Epithelial cell of proximal tubule (primary cell): ENCODE data around the gene OLIG1. TPM values are rescaled to one million over a fixed set of nuclear protein-coding genes. Genes with fewer than 3 reads are reported as not detected.

ENCODE experiments used
- DNase-seq: peaks from one replicate; pipeline ENCODE4 v3.0.0-alpha.2; 2011; ENCODE audit warnings: low read depth
- H3K4me3 ChIP-seq: 2 replicates; pipeline ENCODE4 v1.5.1; 2011; ENCODE audit warnings: low read depth, mild to moderate bottlenecking, low read length
- total RNA-seq: library from RNA; depleted of rRNA; stranded (reverse); fragments of >200 nt; gene quantifications from 2 replicates; pipeline ENCODE4 v1.2.3, GENCODE V29; 2015
- TF ChIP-seq, protein P1 (sequence below): conservative IDR thresholded peaks from 2 replicates; pipeline ENCODE4 v1.5.1; 2012; ENCODE audit warnings: low read depth, mild to moderate bottlenecking, low read length

Gene OLIG1
- total RNA-seq, 1 donor from 2014 or later: not detected

DNA sequence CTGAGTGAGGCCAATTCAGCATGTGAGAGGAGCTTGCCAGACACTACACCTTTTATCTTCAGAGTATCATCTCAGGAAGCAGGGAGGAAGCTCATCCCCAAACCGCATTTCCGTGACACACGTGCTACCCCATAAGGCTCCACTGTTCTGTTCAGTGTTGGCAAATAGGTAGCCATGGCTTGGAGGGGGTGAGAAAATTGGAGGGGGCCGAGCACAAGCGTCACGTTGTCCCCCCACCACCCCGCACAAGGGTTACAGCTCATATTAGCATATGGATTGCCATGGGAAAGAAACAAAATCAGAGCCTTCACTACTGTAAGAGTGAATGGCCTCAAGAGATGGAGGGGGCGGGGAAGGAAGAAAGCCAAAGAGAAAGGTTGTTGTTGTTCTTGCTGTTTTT lies 46.7 kb downstream of the OLIG1 start:
- no peak for DNase-seq
- TF ChIP-seq, protein P1, sequence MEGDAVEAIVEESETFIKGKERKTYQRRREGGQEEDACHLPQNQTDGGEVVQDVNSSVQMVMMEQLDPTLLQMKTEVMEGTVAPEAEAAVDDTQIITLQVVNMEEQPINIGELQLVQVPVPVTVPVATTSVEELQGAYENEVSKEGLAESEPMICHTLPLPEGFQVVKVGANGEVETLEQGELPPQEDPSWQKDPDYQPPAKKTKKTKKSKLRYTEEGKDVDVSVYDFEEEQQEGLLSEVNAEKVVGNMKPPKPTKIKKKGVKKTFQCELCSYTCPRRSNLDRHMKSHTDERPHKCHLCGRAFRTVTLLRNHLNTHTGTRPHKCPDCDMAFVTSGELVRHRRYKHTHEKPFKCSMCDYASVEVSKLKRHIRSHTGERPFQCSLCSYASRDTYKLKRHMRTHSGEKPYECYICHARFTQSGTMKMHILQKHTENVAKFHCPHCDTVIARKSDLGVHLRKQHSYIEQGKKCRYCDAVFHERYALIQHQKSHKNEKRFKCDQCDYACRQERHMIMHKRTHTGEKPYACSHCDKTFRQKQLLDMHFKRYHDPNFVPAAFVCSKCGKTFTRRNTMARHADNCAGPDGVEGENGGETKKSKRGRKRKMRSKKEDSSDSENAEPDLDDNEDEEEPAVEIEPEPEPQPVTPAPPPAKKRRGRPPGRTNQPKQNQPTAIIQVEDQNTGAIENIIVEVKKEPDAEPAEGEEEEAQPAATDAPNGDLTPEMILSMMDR: no peak
- H3K4me3 ChIP-seq: no peak overlapping the region

- H3K4me3 ChIP-seq: no peak overlapping the region
- TF ChIP-seq, protein P1: no peak
- no peak for DNase-seq
Observed at GRCh38 chr21:33117101-33117888, 47.4 kb downstream of the OLIG1 start.

Other genes starting within 250 kb of the OLIG1 start
- gene OLIG2, start 44.2 kb upstream of the OLIG1 start, total RNA-seq: not detected in 2 replicates
- 4.7 and 7.0 TPM in 2 replicates for gene IFNAR2, start 159.8 kb downstream of the OLIG1 start, total RNA-seq
- gene IL10RB, start 196.2 kb downstream of the OLIG1 start, total RNA-seq: 11.0 and 16.7 TPM in 2 replicates